Measurements from ENCODE around the gene SEMA5B. TPM values are rescaled to one million over a fixed set of nuclear protein-coding genes. Genes with fewer than 3 reads are reported as not detected.

SEMA5B gene
- total and polyA plus RNA-seq, 9 of the 15 experiments (the other 6 are each of a cell fraction or from before 2014, with no cell fraction given) = not detected

GRCh38 chr3:122959339-122959738 lies 68.2 kb downstream of the SEMA5B start:
- POLR2A ChIA-PET = no interaction called here
- no peak for FAIRE-seq
- in situ Hi-C loops (cut with MboI) = no loop called here

More at GRCh38 chr3:122959339-122959738, 68.2 kb downstream of the SEMA5B start:
- H3K27ac ChIP-seq (ENCODE audit: extremely low read depth, low read depth, low read length) = no peak overlapping the region
- CTCF ChIA-PET (ENCODE audit: low intra/inter-chr PET ratio) = no interaction called here
- H3K9me1 ChIP-seq (ENCODE audit: control insufficient read depth, insufficient read depth, low read length) = no peaks in the 10 kb centered on the region
- H3K36me3 ChIP-seq (ENCODE audit: control insufficient read depth, insufficient read depth, low read length) = no peaks in the 10 kb centered on the region
- no peak overlapping the region for H3K9ac ChIP-seq (ENCODE audit: insufficient read depth in 1 of 2, low read depth in 2 of 2, low read length in 2 of 2)
- no peak for ATAC-seq
- H3K4me3 ChIP-seq = no peak overlapping the region
- no peaks in the 10 kb centered on the region for H3K9me3 ChIP-seq (replicated peaks; ENCODE audit: control insufficient read depth, insufficient read depth, low read depth, low read length)
- no peaks in the 10 kb centered on the region for H3K4me1 ChIP-seq (replicated peaks in 1 of 2; ENCODE audit: control insufficient read depth in 2 of 2, insufficient read depth in 2 of 2, low read length in 2 of 2)
- H3K79me2 ChIP-seq (ENCODE audit: control insufficient read depth, insufficient read depth, low read length) = no peaks in the 10 kb centered on the region
- H4K20me1 ChIP-seq (replicated peaks; ENCODE audit: control insufficient read depth, insufficient read depth, low read length) = no peaks in the 10 kb centered on the region
- TF ChIP-seq, protein P1, sequence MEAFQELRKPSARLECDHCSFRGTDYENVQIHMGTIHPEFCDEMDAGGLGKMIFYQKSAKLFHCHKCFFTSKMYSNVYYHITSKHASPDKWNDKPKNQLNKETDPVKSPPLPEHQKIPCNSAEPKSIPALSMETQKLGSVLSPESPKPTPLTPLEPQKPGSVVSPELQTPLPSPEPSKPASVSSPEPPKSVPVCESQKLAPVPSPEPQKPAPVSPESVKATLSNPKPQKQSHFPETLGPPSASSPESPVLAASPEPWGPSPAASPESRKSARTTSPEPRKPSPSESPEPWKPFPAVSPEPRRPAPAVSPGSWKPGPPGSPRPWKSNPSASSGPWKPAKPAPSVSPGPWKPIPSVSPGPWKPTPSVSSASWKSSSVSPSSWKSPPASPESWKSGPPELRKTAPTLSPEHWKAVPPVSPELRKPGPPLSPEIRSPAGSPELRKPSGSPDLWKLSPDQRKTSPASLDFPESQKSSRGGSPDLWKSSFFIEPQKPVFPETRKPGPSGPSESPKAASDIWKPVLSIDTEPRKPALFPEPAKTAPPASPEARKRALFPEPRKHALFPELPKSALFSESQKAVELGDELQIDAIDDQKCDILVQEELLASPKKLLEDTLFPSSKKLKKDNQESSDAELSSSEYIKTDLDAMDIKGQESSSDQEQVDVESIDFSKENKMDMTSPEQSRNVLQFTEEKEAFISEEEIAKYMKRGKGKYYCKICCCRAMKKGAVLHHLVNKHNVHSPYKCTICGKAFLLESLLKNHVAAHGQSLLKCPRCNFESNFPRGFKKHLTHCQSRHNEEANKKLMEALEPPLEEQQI (IDR thresholded peaks at IDR 0.05) = no peak
- no peak for TF ChIP-seq PCBP1 (IDR thresholded peaks at IDR 0.05; ENCODE audit: low read depth, low read length, poor library complexity, severe bottlenecking)
- 0% methylated on average over 5 of the region's 5 CpGs for WGBS (ENCODE audit: insufficient coverage, low coverage, missing lambda C conversion rate)
- intact Hi-C loops (cut with micrococcal nuclease) = no loop called here
- peaks cover 12 to 52% of the 10 kb centered on the region in 2 experiments; a peak in 3 of 5 replicates for H3K27me3 ChIP-seq (ENCODE audit: control insufficient read depth in 2 of 2, insufficient read depth in 2 of 2, low read length in 2 of 2)
- DNase-seq (ENCODE audit: extremely low read depth in 1 of 4, low spot score in 3 of 4) = no peak
- no peak overlapping the region for H3K4me2 ChIP-seq (ENCODE audit: insufficient read depth, low read length)
- no peak overlapping the region for H2AFZ ChIP-seq (ENCODE audit: low read depth, low read length)
- no TSS peak for BruUV-seq (replicated peaks)

All from K562 (cell line).